GM06990 (cell line): ENCODE measurements around the gene PSEN1.
A peak's percentile ranks its signal among the peaks of the same experiment; 100 is the strongest.

Source experiments
- DNase-seq: peaks from one replicate; pipeline ENCODE4 v3.0.0-alpha.2; 2011; ENCODE audit not compliant: insufficient read length; ENCODE audit errors: extremely low read depth
- H3K27me3 ChIP-seq: replicated peaks from 2 replicates; pipeline ENCODE4 v1.6.0; 2011; ENCODE audit warnings: low read length; ENCODE audit not compliant: control insufficient read depth, insufficient read depth
- H3K36me3 ChIP-seq: 2 replicates; pipeline ENCODE4 v1.5.1; 2011; ENCODE audit warnings: low read length; ENCODE audit not compliant: control insufficient read depth, insufficient read depth
- H3K4me3 ChIP-seq: replicated peaks from 2 replicates; pipeline ENCODE4 v1.5.1; 2011; ENCODE audit warnings: low read depth, mild to moderate bottlenecking, control low read depth, low read length
- CTCF ChIP-seq: IDR thresholded peaks from 2 replicates; pipeline ENCODE4 v1.5.1; 2011; ENCODE audit warnings: low read length, control low read depth, mild to moderate bottlenecking, inconsistent platforms; ENCODE audit not compliant: insufficient read depth, poor library complexity, severe bottlenecking

Gene PSEN1

GRCh38 chr14:73243748-73244147 is 107.4 kb downstream of the PSEN1 start:
- H3K4me3 ChIP-seq: no peak overlapping the region
- peaks cover 2% of the 10 kb centered on the region; the same call in 1 of the 2 replicates for H3K27me3 ChIP-seq
- DNase-seq: no peak
- H3K36me3 ChIP-seq: no peaks in the 10 kb centered on the region
- TF ChIP-seq CTCF: no peak

- H3K27me3 ChIP-seq: no peaks in the 10 kb centered on the region; the same call in 1 of the 2 replicates
- no peaks in the 10 kb centered on the region for H3K36me3 ChIP-seq
- no peak for DNase-seq
- H3K4me3 ChIP-seq: no peak overlapping the region
- no peak for TF ChIP-seq CTCF
These were observed 108.4 kb downstream of the PSEN1 start for GRCh38 chr14:73244541-73245290.

GRCh38 chr14:73245480-73246325 is 109.4 kb downstream of the PSEN1 start:
- DNase-seq: peak; percentile 85
- H3K27me3 ChIP-seq: no peaks in the 10 kb centered on the region
- H3K4me3 ChIP-seq: peak overlapping the region; percentile 67
- H3K36me3 ChIP-seq: peaks cover 2% of the 10 kb centered on the region
- TF ChIP-seq CTCF: no peak

GRCh38 chr14:73246387-73247150 is 110.3 kb downstream of the PSEN1 start:
- peaks cover 4% of the 10 kb centered on the region for H3K36me3 ChIP-seq
- no peak for TF ChIP-seq CTCF
- no peaks in the 10 kb centered on the region for H3K27me3 ChIP-seq
- peak overlapping the region; percentile 67 for H3K4me3 ChIP-seq
- DNase-seq: no peak

- Histone ChIP-seq H3K27me3 (no peaks in the 10 kb centered on the region), H3K36me3 (peaks cover 7% of the 10 kb centered on the region), H3K4me3 (peak overlapping the region; percentile 67)
- TF ChIP-seq CTCF: no peak
- DNase-seq: peak; percentile 66
These were observed 112.0 kb downstream of the PSEN1 start for GRCh38 chr14:73248108-73248868.
